NB4 (cell line): ENCODE results near the gene SMTNL1.

Experiments
- CTCF ChIP-seq: IDR thresholded peaks from one replicate; pipeline ENCODE4 v1.5.1; 2012; ENCODE audit warnings: low read depth, low read length
- MAX ChIP-seq: IDR thresholded peaks from 2 replicates; pipeline ENCODE4 v1.6.1; 2011; ENCODE audit warnings: low read depth, low read length
- POLR2A ChIP-seq: IDR thresholded peaks from 2 replicates; pipeline ENCODE4 v1.6.1; 2011; ENCODE audit warnings: mild to moderate bottlenecking; ENCODE audit not compliant: insufficient read length; ENCODE audit errors: extremely low read depth

- TF ChIP-seq POLR2A, result no peak
- TF ChIP-seq CTCF, result no peak
- no peak for TF ChIP-seq MAX
Observed at GRCh38 chr11:57584341-57584740, 46.9 kb downstream of the SMTNL1 start.
